ENCODE data around the gene TCF4.
A peak's percentile ranks its signal among the peaks of the same experiment; 100 is the strongest.

Gene TCF4

GRCh38 chr18:55577812-55578539, 10.0 kb downstream of the TCF4 start (continued):
- TF ChIP-seq PRDM4 (tag by site-specific recombination; IDR thresholded peaks at IDR 0.05) (no peak), ZNF391 (tag by site-specific recombination; IDR thresholded peaks at IDR 0.05; ENCODE audit: borderline replicate concordance, low read depth) (no peak), ZNF701 (tag by site-specific recombination; IDR thresholded peaks at IDR 0.05) (no peak), FEZF1 (tag by site-specific recombination; IDR thresholded peaks at IDR 0.05) (peak; percentile 52; the same call in 1 of the 2 replicates), ZNF18 (tag by site-specific recombination; IDR thresholded peaks at IDR 0.05) (no peak), ZNF692 (tag by site-specific recombination; IDR thresholded peaks at IDR 0.05) (no peak), ZNF600 (tag by site-specific recombination; IDR thresholded peaks at IDR 0.05) (no peak), MZF1 (tag by site-specific recombination; IDR thresholded peaks at IDR 0.05; ENCODE audit: borderline replicate concordance) (no peak), ZBTB7A (tag by site-specific recombination; IDR thresholded peaks at IDR 0.05; ENCODE audit: low read depth) (no peak), GFI1B (tag by site-specific recombination; IDR thresholded peaks at IDR 0.05) (no peak), SP7 (tag by site-specific recombination; IDR thresholded peaks at IDR 0.05) (peak; percentile 46)

GRCh38 chr18:55576001-55576400, 12.0 kb downstream of the TCF4 start:
- POLR2A ChIA-PET: no interaction called here
- H3K36me3 ChIP-seq (ENCODE audit: control insufficient read depth in 2 of 2, insufficient read depth in 1 of 2, low read length in 2 of 2): no peaks in the 10 kb centered on the region; a peak in 2 of 3 replicates
- CTCF ChIA-PET: interaction anchor here (1.3 kb wide), 1 partner anchor 206 kb away, joined by 3 read pairs; no protein-coding TSS in a partner anchor
- no peak overlapping the region for H3K27ac ChIP-seq (ENCODE audit: extremely low read depth, low read depth, low read length)
- H3K4me1 ChIP-seq (ENCODE audit: control insufficient read depth, insufficient read depth, low read length): peaks cover 16% of the 10 kb centered on the region
- H3K4me3 ChIP-seq (ENCODE audit: low read depth, low read length): no peak overlapping the region
- no peaks in the 10 kb centered on the region for H3K9me3 ChIP-seq (ENCODE audit: control insufficient read depth, insufficient read depth, low read depth, low read length)
- TF ChIP-seq ZNF571 (tag by site-specific recombination; IDR thresholded peaks at IDR 0.05) (no peak), ZNF639 (tag by site-specific recombination; IDR thresholded peaks at IDR 0.05) (no peak), ZNF169 (tag by site-specific recombination; IDR thresholded peaks at IDR 0.05) (no peak), SCRT1 (tag by site-specific recombination; IDR thresholded peaks at IDR 0.05; ENCODE audit: borderline replicate concordance) (no peak), SALL2 (tag by site-specific recombination; IDR thresholded peaks at IDR 0.05; ENCODE audit: borderline replicate concordance) (no peak), ZNF670 (tag by site-specific recombination; IDR thresholded peaks at IDR 0.05; ENCODE audit: low read depth) (no peak), CTCF (tag by site-specific recombination; IDR thresholded peaks at IDR 0.05) (no peak), PRDM1 (tag by site-specific recombination; IDR thresholded peaks at IDR 0.05) (no peak), ZNF514 (tag by site-specific recombination; IDR thresholded peaks at IDR 0.05) (no peak), ZNF830 (tag by site-specific recombination; IDR thresholded peaks at IDR 0.05; ENCODE audit: low read depth) (no peak), ZNF768 (tag by site-specific recombination; IDR thresholded peaks at IDR 0.05) (no peak), ZNF311 (tag by site-specific recombination; IDR thresholded peaks at IDR 0.05; ENCODE audit: borderline replicate concordance) (no peak), ZNF423 (tag by site-specific recombination; IDR thresholded peaks at IDR 0.05) (no peak), ZNF274 (IDR thresholded peaks at IDR 0.05; ENCODE audit: low read length) (no peak), ZNF274 (tag by site-specific recombination; IDR thresholded peaks at IDR 0.05; ENCODE audit: borderline replicate concordance) (no peak), ZNF677 (tag by site-specific recombination; IDR thresholded peaks at IDR 0.05) (no peak), ZNF354C (tag by site-specific recombination; IDR thresholded peaks at IDR 0.05; ENCODE audit: borderline replicate concordance, low read depth) (no peak), ZNF133 (tag by site-specific recombination; IDR thresholded peaks at IDR 0.05) (no peak)
